ENCODE results near the gene DCHS1. TPM values are rescaled to one million over a fixed set of nuclear protein-coding genes. Genes with fewer than 3 reads are reported as not detected.

The DCHS1 gene
- total and polyA plus RNA-seq, 9 of the 15 experiments (the other 6 are each of a cell fraction or from before 2014, with no cell fraction given) = 0.04 to 0.49 (median 0.14) TPM; not detected in 2

DNA sequence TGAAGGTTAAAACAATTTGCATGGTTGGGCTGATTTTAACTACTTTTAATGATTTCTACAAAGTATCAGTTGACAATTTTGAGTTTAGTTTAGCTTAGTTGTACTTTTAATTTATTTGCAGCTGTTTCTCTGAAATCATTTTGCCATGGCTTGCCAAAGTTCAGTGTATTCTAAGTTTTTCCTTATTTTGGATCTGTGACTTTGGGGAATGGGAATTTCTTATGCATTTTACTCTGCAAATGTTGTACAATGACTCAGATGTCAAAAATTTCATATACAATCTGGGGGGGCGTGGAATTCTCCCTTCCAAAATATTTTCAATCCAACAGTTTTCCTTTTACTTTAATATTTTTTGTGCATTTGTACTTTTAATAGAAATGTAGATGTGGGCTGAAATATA is 8.9 kb upstream of the DCHS1 start:
- BruUV-seq (replicated peaks) = no TSS peak
- ATAC-seq (no peak), DNase-seq (ENCODE audit: extremely low read depth in 1 of 4, low spot score in 3 of 4) (no peak), FAIRE-seq (no peak)
- Histone ChIP-seq H3K4me3 (no peak overlapping the region), H3K27ac (ENCODE audit: extremely low read depth, low read depth, low read length) (no peak overlapping the region), H3K9me1 (ENCODE audit: control insufficient read depth, insufficient read depth, low read length) (no peaks in the 10 kb centered on the region), H3K36me3 (ENCODE audit: control insufficient read depth, insufficient read depth, low read length) (no peaks in the 10 kb centered on the region), H4K20me1 (replicated peaks; ENCODE audit: control insufficient read depth, insufficient read depth, low read length) (no peaks in the 10 kb centered on the region), H2AFZ (ENCODE audit: low read depth, low read length) (no peak overlapping the region), H3K4me1 (replicated peaks in 1 of 2; ENCODE audit: control insufficient read depth in 2 of 2, insufficient read depth in 2 of 2, low read length in 2 of 2) (peaks cover 0 to 5% of the 10 kb centered on the region in 2 experiments; a peak in 3 of 5 replicates), H3K4me2 (ENCODE audit: insufficient read depth, low read length) (no peak overlapping the region), H3K79me2 (ENCODE audit: control insufficient read depth, insufficient read depth, low read length) (no peaks in the 10 kb centered on the region), H3K9ac (ENCODE audit: insufficient read depth in 1 of 2, low read depth in 2 of 2, low read length in 2 of 2) (no peak overlapping the region), H3K27me3 (ENCODE audit: control insufficient read depth in 2 of 2, insufficient read depth in 2 of 2, low read length in 2 of 2) (no peaks in the 10 kb centered on the region), H3K9me3 (replicated peaks; ENCODE audit: control insufficient read depth, insufficient read depth, low read depth, low read length) (no peaks in the 10 kb centered on the region)
- intact Hi-C loops (cut with micrococcal nuclease) = no loop called here
- ChIA-PET CTCF (ENCODE audit: low intra/inter-chr PET ratio) (interaction anchor here (0.7 kb wide), 1 partner anchor 133 kb away, joined by 3 read pairs; no protein-coding TSS in a partner anchor), POLR2A (no interaction called here)
- WGBS (ENCODE audit: insufficient coverage, low coverage, missing lambda C conversion rate) = 0% methylated on average over 1 of the region's 1 CpG
- in situ Hi-C loops (cut with MboI) = no loop called here
- no peak for TF ChIP-seq GTF2E2 (tag; IDR thresholded peaks at IDR 0.05)
- no peak for TF ChIP-seq SMARCA5 (IDR thresholded peaks at IDR 0.05)
- TF ChIP-seq TBL1XR1 (IDR thresholded peaks at IDR 0.05; ENCODE audit: low read length in 2 of 2) = no peak
- TF ChIP-seq ATF7 (IDR thresholded peaks at IDR 0.05) = no peak
- TF ChIP-seq, protein P1, sequence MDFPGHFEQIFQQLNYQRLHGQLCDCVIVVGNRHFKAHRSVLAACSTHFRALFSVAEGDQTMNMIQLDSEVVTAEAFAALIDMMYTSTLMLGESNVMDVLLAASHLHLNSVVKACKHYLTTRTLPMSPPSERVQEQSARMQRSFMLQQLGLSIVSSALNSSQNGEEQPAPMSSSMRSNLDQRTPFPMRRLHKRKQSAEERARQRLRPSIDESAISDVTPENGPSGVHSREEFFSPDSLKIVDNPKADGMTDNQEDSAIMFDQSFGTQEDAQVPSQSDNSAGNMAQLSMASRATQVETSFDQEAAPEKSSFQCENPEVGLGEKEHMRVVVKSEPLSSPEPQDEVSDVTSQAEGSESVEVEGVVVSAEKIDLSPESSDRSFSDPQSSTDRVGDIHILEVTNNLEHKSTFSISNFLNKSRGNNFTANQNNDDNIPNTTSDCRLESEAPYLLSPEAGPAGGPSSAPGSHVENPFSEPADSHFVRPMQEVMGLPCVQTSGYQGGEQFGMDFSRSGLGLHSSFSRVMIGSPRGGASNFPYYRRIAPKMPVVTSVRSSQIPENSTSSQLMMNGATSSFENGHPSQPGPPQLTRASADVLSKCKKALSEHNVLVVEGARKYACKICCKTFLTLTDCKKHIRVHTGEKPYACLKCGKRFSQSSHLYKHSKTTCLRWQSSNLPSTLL (IDR thresholded peaks at IDR 0.05) = no peak
- TF ChIP-seq, protein P2, sequence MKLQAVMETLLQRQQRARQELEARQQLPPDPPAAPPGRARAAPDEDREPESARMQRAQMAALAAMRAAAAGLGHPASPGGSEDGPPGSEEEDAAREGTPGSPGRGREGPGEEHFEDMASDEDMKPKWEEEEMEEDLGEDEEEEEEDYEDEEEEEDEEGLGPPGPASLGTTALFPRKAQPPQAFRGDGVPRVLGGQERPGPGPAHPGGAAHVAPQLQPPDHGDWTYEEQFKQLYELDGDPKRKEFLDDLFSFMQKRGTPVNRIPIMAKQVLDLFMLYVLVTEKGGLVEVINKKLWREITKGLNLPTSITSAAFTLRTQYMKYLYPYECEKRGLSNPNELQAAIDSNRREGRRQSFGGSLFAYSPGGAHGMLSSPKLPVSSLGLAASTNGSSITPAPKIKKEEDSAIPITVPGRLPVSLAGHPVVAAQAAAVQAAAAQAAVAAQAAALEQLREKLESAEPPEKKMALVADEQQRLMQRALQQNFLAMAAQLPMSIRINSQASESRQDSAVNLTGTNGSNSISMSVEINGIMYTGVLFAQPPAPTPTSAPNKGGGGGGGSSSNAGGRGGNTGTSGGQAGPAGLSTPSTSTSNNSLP (IDR thresholded peaks at IDR 0.05; ENCODE audit: borderline replicate concordance, low read depth, low read length) = no peak
- TF ChIP-seq RBFOX2 (IDR thresholded peaks at IDR 0.05; ENCODE audit: low read depth, low read length) = no peak
- TF ChIP-seq HOXB6 (CRISPR knock-in tag; IDR thresholded peaks at IDR 0.05; ENCODE audit: borderline replicate concordance) = no peak
- TF ChIP-seq NR1H2 (CRISPR knock-in tag; IDR thresholded peaks at IDR 0.05) = no peak
- TF ChIP-seq HNRNPL (IDR thresholded peaks at IDR 0.05; ENCODE audit: low read depth, low read length) = no peak
- TF ChIP-seq, protein P3, sequence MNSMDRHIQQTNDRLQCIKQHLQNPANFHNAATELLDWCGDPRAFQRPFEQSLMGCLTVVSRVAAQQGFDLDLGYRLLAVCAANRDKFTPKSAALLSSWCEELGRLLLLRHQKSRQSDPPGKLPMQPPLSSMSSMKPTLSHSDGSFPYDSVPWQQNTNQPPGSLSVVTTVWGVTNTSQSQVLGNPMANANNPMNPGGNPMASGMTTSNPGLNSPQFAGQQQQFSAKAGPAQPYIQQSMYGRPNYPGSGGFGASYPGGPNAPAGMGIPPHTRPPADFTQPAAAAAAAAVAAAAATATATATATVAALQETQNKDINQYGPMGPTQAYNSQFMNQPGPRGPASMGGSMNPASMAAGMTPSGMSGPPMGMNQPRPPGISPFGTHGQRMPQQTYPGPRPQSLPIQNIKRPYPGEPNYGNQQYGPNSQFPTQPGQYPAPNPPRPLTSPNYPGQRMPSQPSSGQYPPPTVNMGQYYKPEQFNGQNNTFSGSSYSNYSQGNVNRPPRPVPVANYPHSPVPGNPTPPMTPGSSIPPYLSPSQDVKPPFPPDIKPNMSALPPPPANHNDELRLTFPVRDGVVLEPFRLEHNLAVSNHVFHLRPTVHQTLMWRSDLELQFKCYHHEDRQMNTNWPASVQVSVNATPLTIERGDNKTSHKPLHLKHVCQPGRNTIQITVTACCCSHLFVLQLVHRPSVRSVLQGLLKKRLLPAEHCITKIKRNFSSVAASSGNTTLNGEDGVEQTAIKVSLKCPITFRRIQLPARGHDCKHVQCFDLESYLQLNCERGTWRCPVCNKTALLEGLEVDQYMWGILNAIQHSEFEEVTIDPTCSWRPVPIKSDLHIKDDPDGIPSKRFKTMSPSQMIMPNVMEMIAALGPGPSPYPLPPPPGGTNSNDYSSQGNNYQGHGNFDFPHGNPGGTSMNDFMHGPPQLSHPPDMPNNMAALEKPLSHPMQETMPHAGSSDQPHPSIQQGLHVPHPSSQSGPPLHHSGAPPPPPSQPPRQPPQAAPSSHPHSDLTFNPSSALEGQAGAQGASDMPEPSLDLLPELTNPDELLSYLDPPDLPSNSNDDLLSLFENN (IDR thresholded peaks at IDR 0.05; ENCODE audit: low read depth in 2 of 2, low read length in 2 of 2) = no peak
- TF ChIP-seq EP300 (IDR thresholded peaks at IDR 0.05; ENCODE audit: low read length) = no peak
- TF ChIP-seq ZNF347 (CRISPR knock-in tag; IDR thresholded peaks at IDR 0.05; ENCODE audit: low read depth) = no peak
- no peak for TF ChIP-seq ARID2 (IDR thresholded peaks at IDR 0.05)
- no peak for TF ChIP-seq ZNF121 (CRISPR knock-in tag; conservative IDR thresholded peaks at IDR 0.05)
- no peak for TF ChIP-seq CBX1 (IDR thresholded peaks at IDR 0.05; ENCODE audit: low read depth)
- TF ChIP-seq SMARCC2 (IDR thresholded peaks at IDR 0.05; ENCODE audit: low read depth) = no peak

All from K562 (cell line).